ENCODE results near the gene MBNL1.

MBNL1 gene

DNA sequence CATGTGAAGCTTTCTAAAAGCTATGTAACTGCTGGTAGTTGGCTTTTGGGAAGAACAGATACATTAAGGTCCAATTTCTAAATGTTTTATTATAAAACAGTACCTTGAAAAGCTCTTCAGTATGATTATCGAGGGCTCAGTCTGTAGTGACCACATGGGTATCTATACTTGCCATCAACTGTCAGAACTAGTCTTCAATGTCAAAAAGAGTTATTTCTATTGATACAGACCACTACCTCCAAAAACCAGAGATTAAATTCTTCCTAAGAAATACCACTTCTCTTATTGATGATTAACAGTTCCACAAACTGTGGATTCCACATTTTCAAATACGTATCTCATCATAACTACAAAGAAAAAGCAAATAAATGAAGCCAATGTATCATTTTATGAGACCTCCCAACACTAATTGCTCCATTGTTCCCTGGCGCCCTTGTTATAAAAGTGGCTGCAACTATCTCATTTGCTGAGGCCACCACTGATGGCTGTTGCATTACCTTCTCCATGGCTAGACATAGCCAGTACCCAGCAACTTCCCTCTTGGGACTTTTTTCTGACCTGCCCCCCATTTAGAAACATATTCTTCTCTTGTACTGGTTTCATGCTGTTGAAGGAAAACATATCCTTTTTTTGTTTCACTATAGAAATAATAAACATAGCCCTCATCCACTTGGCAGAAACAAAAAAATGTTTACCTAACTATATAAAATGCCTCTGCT is 33.9 kb upstream of the MBNL1 start:
- Histone ChIP-seq H3K36me3 (ENCODE audit: control insufficient read depth, insufficient read depth, low read length) (no peaks in the 10 kb centered on the region), H3K9me3 (ENCODE audit: control insufficient read depth, insufficient read depth, low read length) (no peaks in the 10 kb centered on the region), H3K27me3 (ENCODE audit: control insufficient read depth, insufficient read depth, low read length) (no peaks in the 10 kb centered on the region), H3K27ac (ENCODE audit: low read depth, low read length) (no peak overlapping the region), H3K4me3 (ENCODE audit: low read depth, low read length) (no peak overlapping the region), H3K9ac (ENCODE audit: low read depth, low read length) (no peak overlapping the region), H3K4me1 (ENCODE audit: control insufficient read depth, insufficient read depth, low read length) (no peaks in the 10 kb centered on the region)

DNA sequence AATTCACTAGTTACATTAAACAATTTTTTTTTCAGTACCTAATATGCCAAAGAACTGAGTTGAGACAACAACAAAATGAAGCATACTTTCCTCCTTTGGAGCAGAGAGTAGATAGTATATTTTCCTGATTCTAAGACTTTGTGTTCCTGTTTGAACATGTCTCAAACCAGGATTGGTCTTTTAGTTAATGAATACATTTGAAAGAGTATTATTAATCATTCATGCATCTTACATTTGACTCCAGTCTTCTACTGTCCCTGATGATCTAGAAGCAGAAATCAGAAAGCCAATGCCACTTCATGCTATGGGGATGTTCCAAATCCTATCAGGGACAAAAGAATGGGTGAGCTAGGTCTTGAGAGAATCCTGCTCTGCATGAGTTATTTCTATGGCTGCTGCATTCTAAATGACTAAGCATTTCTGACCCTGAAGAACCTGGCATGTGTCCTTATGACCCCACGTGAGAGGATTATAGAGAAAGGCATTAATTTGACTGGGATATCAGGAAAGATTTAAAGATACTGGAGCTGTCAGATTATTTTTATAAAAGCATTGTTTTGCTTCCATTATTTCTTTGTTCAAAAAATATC is 32.9 kb upstream of the MBNL1 start:
- no peaks in the 10 kb centered on the region for H3K36me3 ChIP-seq (ENCODE audit: control insufficient read depth, insufficient read depth, low read length)
- H3K27ac ChIP-seq (ENCODE audit: low read depth, low read length) = no peak overlapping the region
- H3K4me3 ChIP-seq (ENCODE audit: low read depth, low read length) = no peak overlapping the region
- H3K4me1 ChIP-seq (ENCODE audit: control insufficient read depth, insufficient read depth, low read length) = no peaks in the 10 kb centered on the region; the same call in 1 of the 2 replicates
- no peaks in the 10 kb centered on the region for H3K9me3 ChIP-seq (ENCODE audit: control insufficient read depth, insufficient read depth, low read length)
- no peaks in the 10 kb centered on the region for H3K27me3 ChIP-seq (ENCODE audit: control insufficient read depth, insufficient read depth, low read length)
- no peak overlapping the region for H3K9ac ChIP-seq (ENCODE audit: low read depth, low read length)

- Histone ChIP-seq H3K27me3 (ENCODE audit: control insufficient read depth, insufficient read depth, low read length) (no peaks in the 10 kb centered on the region), H3K36me3 (ENCODE audit: control insufficient read depth, insufficient read depth, low read length) (no peaks in the 10 kb centered on the region), H3K9ac (ENCODE audit: low read depth, low read length) (no peak overlapping the region), H3K9me3 (ENCODE audit: control insufficient read depth, insufficient read depth, low read length) (no peaks in the 10 kb centered on the region), H3K27ac (ENCODE audit: low read depth, low read length) (no peak overlapping the region), H3K4me3 (ENCODE audit: low read depth, low read length) (no peak overlapping the region), H3K4me1 (ENCODE audit: control insufficient read depth, insufficient read depth, low read length) (no peaks in the 10 kb centered on the region; the same call in 1 of the 2 replicates)
Measured at GRCh38 chr3:152236716-152237115, 32.0 kb upstream of the MBNL1 start.

- no peaks in the 10 kb centered on the region for H3K27me3 ChIP-seq (ENCODE audit: control insufficient read depth, insufficient read depth, low read length)
- no peak overlapping the region for H3K9ac ChIP-seq (ENCODE audit: low read depth, low read length)
- no peaks in the 10 kb centered on the region for H3K9me3 ChIP-seq (ENCODE audit: control insufficient read depth, insufficient read depth, low read length)
- no peaks in the 10 kb centered on the region for H3K36me3 ChIP-seq (ENCODE audit: control insufficient read depth, insufficient read depth, low read length)
- no peak overlapping the region for H3K27ac ChIP-seq (ENCODE audit: low read depth, low read length)
- no peaks in the 10 kb centered on the region; the same call in 1 of the 2 replicates for H3K4me1 ChIP-seq (ENCODE audit: control insufficient read depth, insufficient read depth, low read length)
- no peak overlapping the region for H3K4me3 ChIP-seq (ENCODE audit: low read depth, low read length)
Measured at GRCh38 chr3:152241142-152242017, 27.3 kb upstream of the MBNL1 start.

DNA sequence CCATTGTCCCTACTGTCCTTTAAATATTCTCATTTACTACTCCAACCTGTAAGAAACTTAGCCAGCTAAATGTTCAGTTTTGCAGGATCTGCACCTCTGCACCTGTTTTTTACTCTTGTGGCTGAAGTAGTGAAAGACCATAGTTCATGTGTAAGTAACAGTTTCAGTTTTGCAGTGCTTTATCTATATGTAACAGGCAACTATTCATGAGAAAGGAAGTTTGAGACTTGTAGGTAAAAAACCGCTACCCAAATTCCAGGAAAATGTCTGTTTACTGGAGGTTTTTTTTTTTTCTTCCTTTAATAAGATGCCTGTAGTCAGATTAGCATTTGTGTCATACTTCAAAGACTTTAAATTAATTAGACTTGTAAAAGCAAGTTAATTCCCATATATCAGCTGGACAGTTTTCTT is 25.4 kb upstream of the MBNL1 start:
- Histone ChIP-seq H3K4me3 (ENCODE audit: low read depth, low read length) (no peak overlapping the region), H3K9me3 (ENCODE audit: control insufficient read depth, insufficient read depth, low read length) (no peaks in the 10 kb centered on the region), H3K9ac (ENCODE audit: low read depth, low read length) (no peak overlapping the region), H3K27me3 (ENCODE audit: control insufficient read depth, insufficient read depth, low read length) (no peaks in the 10 kb centered on the region), H3K36me3 (ENCODE audit: control insufficient read depth, insufficient read depth, low read length) (no peaks in the 10 kb centered on the region), H3K27ac (ENCODE audit: low read depth, low read length) (no peak overlapping the region), H3K4me1 (ENCODE audit: control insufficient read depth, insufficient read depth, low read length) (no peaks in the 10 kb centered on the region; the same call in 1 of the 2 replicates)

GRCh38 chr3:152243721-152244516 is 24.8 kb upstream of the MBNL1 start:
- Histone ChIP-seq H3K9me3 (ENCODE audit: control insufficient read depth, insufficient read depth, low read length) (no peaks in the 10 kb centered on the region), H3K27ac (ENCODE audit: low read depth, low read length) (no peak overlapping the region), H3K4me1 (ENCODE audit: control insufficient read depth, insufficient read depth, low read length) (no peaks in the 10 kb centered on the region; the same call in 1 of the 2 replicates), H3K27me3 (ENCODE audit: control insufficient read depth, insufficient read depth, low read length) (no peaks in the 10 kb centered on the region), H3K36me3 (ENCODE audit: control insufficient read depth, insufficient read depth, low read length) (no peaks in the 10 kb centered on the region), H3K9ac (ENCODE audit: low read depth, low read length) (no peak overlapping the region), H3K4me3 (ENCODE audit: low read depth, low read length) (no peak overlapping the region)

DNA sequence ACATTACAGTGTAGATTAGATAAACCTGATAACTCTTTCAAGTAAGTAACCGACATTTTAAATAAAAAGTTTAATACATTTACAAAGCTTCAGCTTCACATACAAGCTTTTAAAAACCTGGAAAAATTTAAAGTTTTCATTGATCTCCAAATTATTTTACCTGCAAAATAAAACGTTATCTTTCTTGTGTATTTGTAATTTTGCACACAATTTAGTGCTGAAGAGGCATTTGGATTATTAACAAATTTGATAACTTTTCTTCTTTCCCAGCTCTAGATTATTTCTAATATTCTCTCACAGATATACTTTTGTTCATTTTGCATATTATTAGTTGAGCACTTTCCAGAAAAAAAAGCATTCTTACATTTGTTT is 24.2 kb upstream of the MBNL1 start:
- H3K36me3 ChIP-seq (ENCODE audit: control insufficient read depth, insufficient read depth, low read length) = no peaks in the 10 kb centered on the region
- H3K9me3 ChIP-seq (ENCODE audit: control insufficient read depth, insufficient read depth, low read length) = no peaks in the 10 kb centered on the region
- H3K4me3 ChIP-seq (ENCODE audit: low read depth, low read length) = no peak overlapping the region
- no peak overlapping the region for H3K27ac ChIP-seq (ENCODE audit: low read depth, low read length)
- no peak overlapping the region for H3K9ac ChIP-seq (ENCODE audit: low read depth, low read length)
- H3K4me1 ChIP-seq (ENCODE audit: control insufficient read depth, insufficient read depth, low read length) = no peaks in the 10 kb centered on the region; the same call in 1 of the 2 replicates
- H3K27me3 ChIP-seq (ENCODE audit: control insufficient read depth, insufficient read depth, low read length) = no peaks in the 10 kb centered on the region

- Histone ChIP-seq H3K9ac (ENCODE audit: low read depth, low read length) (no peak overlapping the region), H3K27ac (ENCODE audit: low read depth, low read length) (no peak overlapping the region), H3K36me3 (ENCODE audit: control insufficient read depth, insufficient read depth, low read length) (no peaks in the 10 kb centered on the region), H3K4me3 (ENCODE audit: low read depth, low read length) (no peak overlapping the region), H3K9me3 (ENCODE audit: control insufficient read depth, insufficient read depth, low read length) (no peaks in the 10 kb centered on the region), H3K4me1 (ENCODE audit: control insufficient read depth, insufficient read depth, low read length) (no peaks in the 10 kb centered on the region), H3K27me3 (ENCODE audit: control insufficient read depth, insufficient read depth, low read length) (no peaks in the 10 kb centered on the region)
Measured at GRCh38 chr3:152245498-152246170, 23.1 kb upstream of the MBNL1 start.

GRCh38 chr3:152251916-152252315 is 16.8 kb upstream of the MBNL1 start:
- Histone ChIP-seq H3K4me3 (ENCODE audit: low read depth, low read length) (no peak overlapping the region), H3K27me3 (ENCODE audit: control insufficient read depth, insufficient read depth, low read length) (no peaks in the 10 kb centered on the region), H3K9ac (ENCODE audit: low read depth, low read length) (no peak overlapping the region), H3K36me3 (ENCODE audit: control insufficient read depth, insufficient read depth, low read length) (no peaks in the 10 kb centered on the region), H3K4me1 (ENCODE audit: control insufficient read depth, insufficient read depth, low read length) (no peaks in the 10 kb centered on the region), H3K9me3 (ENCODE audit: control insufficient read depth, insufficient read depth, low read length) (no peaks in the 10 kb centered on the region), H3K27ac (ENCODE audit: low read depth, low read length) (no peak overlapping the region)

- Histone ChIP-seq H3K4me3 (ENCODE audit: low read depth, low read length) (no peak overlapping the region), H3K9ac (ENCODE audit: low read depth, low read length) (no peak overlapping the region), H3K9me3 (ENCODE audit: control insufficient read depth, insufficient read depth, low read length) (no peaks in the 10 kb centered on the region), H3K27me3 (ENCODE audit: control insufficient read depth, insufficient read depth, low read length) (no peaks in the 10 kb centered on the region), H3K36me3 (ENCODE audit: control insufficient read depth, insufficient read depth, low read length) (no peaks in the 10 kb centered on the region), H3K4me1 (ENCODE audit: control insufficient read depth, insufficient read depth, low read length) (no peaks in the 10 kb centered on the region), H3K27ac (ENCODE audit: low read depth, low read length) (no peak overlapping the region)
Measured at GRCh38 chr3:152252755-152253154, 16.0 kb upstream of the MBNL1 start.
